GM12872 (cell line): ENCODE measurements around the gene POLR1E.

Experiments used
- CTCF ChIP-seq: IDR thresholded peaks from 3 replicates; pipeline ENCODE4 v1.5.1; 2011; ENCODE audit warnings: low read depth, mild to moderate bottlenecking, low read length, moderate library complexity; ENCODE audit not compliant: insufficient read depth

POLR1E gene

GRCh38 chr9:37486256-37486615, 488 bp downstream of the POLR1E start:
- no peak for TF ChIP-seq CTCF

GRCh38 chr9:37486616-37487548, 1.1 kb downstream of the POLR1E start:
- no peak for TF ChIP-seq CTCF

GRCh38 chr9:37491939-37492338, 6.2 kb downstream of the POLR1E start:
- no peak for TF ChIP-seq CTCF

- TF ChIP-seq CTCF: no peak
Measured at GRCh38 chr9:37495571-37495970, 9.8 kb downstream of the POLR1E start.

GRCh38 chr9:37496020-37496419, 10.3 kb downstream of the POLR1E start:
- TF ChIP-seq CTCF: no peak

- no peak for TF ChIP-seq CTCF
Measured at GRCh38 chr9:37497320-37497719, 11.6 kb downstream of the POLR1E start.

- TF ChIP-seq CTCF: no peak
Measured at GRCh38 chr9:37498457-37498856, 12.7 kb downstream of the POLR1E start.
